ENCODE measurements around the gene RNF123. TPM values are rescaled to one million over a fixed set of nuclear protein-coding genes. Genes with fewer than 3 reads are reported as not detected.

RNF123 gene
- total and polyA plus RNA-seq, 10 of the 15 experiments (the other 5 are each of a cell fraction or from before 2014, with no cell fraction given): 4.2 to 31.5 (median 17.6) TPM

- TF ChIP-seq, protein P1, sequence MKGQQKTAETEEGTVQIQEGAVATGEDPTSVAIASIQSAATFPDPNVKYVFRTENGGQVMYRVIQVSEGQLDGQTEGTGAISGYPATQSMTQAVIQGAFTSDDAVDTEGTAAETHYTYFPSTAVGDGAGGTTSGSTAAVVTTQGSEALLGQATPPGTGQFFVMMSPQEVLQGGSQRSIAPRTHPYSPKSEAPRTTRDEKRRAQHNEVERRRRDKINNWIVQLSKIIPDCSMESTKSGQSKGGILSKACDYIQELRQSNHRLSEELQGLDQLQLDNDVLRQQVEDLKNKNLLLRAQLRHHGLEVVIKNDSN (IDR thresholded peaks at IDR 0.05; ENCODE audit: borderline replicate concordance, extremely low read length, insufficient read depth, low read depth, low read length): no peak
- no peak for TF ChIP-seq BCLAF1 (IDR thresholded peaks at IDR 0.05)
- no peak for TF ChIP-seq JUNB (IDR thresholded peaks at IDR 0.05)
- no peak for TF ChIP-seq POLR2AphosphoS2 (IDR thresholded peaks at IDR 0.05; ENCODE audit: low read depth, low read length)
- TF ChIP-seq MEF2A (IDR thresholded peaks at IDR 0.05; ENCODE audit: insufficient read depth, low read depth, low read length): no peak
- no peak for TF ChIP-seq KLF5 (IDR thresholded peaks at IDR 0.05; ENCODE audit: partially characterized antibody)
- no peak for TF ChIP-seq CHD1 (IDR thresholded peaks at IDR 0.05; ENCODE audit: low read depth, low read length)
- no peak for TF ChIP-seq JUND (IDR thresholded peaks at IDR 0.05; ENCODE audit: low read depth, low read length)
- no peak for TF ChIP-seq RELB (IDR thresholded peaks at IDR 0.05; ENCODE audit: low read depth)
Observed at GRCh38 chr3:49669352-49669751, 20.0 kb upstream of the RNF123 start (continued).
